NCI-H2196 (cell line): Measurements from ENCODE around the gene SPEM1.

Experiments
- DNase-seq: peaks from one replicate; lab custom pipeline; 2025; ENCODE audit not compliant: unreplicated experiment; lab: John Stamatoyannopoulos, UW

SPEM1 gene

GRCh38 chr17:7398612-7399011 lies 21.5 kb upstream of the SPEM1 start:
- DNase-seq, result no peak

- peak; percentile 26 for DNase-seq
These were observed 16.9 kb upstream of the SPEM1 start for GRCh38 chr17:7403043-7403726.

GRCh38 chr17:7403727-7403976 lies 16.5 kb upstream of the SPEM1 start:
- peak; percentile 55 for DNase-seq

- DNase-seq, result peak; percentile 87
These were observed 16.0 kb upstream of the SPEM1 start, which contains the start of gene TMEM256 for GRCh38 chr17:7403977-7404736. TMEM256 (minus strand) TSS chr17:7404097; CDS start chr17:7404084, 13 bp downstream.

- peak; percentile 52 for DNase-seq
These were observed 15.3 kb upstream of the SPEM1 start for GRCh38 chr17:7404737-7405349.

GRCh38 chr17:7405350-7406234 lies 14.5 kb upstream of the SPEM1 start:
- DNase-seq, result no peak

GRCh38 chr17:7406235-7406825 lies 13.8 kb upstream of the SPEM1 start:
- DNase-seq, result no peak

- DNase-seq, result no peak
These were observed 13.0 kb upstream of the SPEM1 start for GRCh38 chr17:7407082-7407481.

- no peak for DNase-seq
These were observed 12.5 kb upstream of the SPEM1 start, which contains the start of gene NLGN2 for GRCh38 chr17:7407485-7408251. NLGN2 (plus strand) TSS chr17:7407845; CDS start chr17:7408256, 411 bp downstream.

GRCh38 chr17:7408252-7408727 lies 11.8 kb upstream of the SPEM1 start:
- DNase-seq, result no peak

GRCh38 chr17:7408863-7409262 lies 11.3 kb upstream of the SPEM1 start:
- DNase-seq, result no peak

GRCh38 chr17:7409716-7410115 lies 10.4 kb upstream of the SPEM1 start:
- DNase-seq, result no peak

GRCh38 chr17:7410634-7411426 lies 9.3 kb upstream of the SPEM1 start:
- no peak for DNase-seq

GRCh38 chr17:7411427-7411750 lies 8.7 kb upstream of the SPEM1 start:
- DNase-seq, result no peak

GRCh38 chr17:7413346-7413985 lies 6.7 kb upstream of the SPEM1 start:
- no peak for DNase-seq

- DNase-seq, result no peak
These were observed 5.3 kb upstream of the SPEM1 start for GRCh38 chr17:7414837-7415236.

- DNase-seq, result no peak
These were observed 4.3 kb upstream of the SPEM1 start for GRCh38 chr17:7415784-7416183.

- DNase-seq, result no peak
These were observed 3.8 kb upstream of the SPEM1 start for GRCh38 chr17:7416323-7416722.
